ENCODE results near the gene KLHL9. TPM values are rescaled to one million over a fixed set of nuclear protein-coding genes. Genes with fewer than 3 reads are reported as not detected.

KLHL9 gene
- 35.1 and 45.5 TPM in 2 replicates for total RNA-seq

GRCh38 chr9:21334701-21335632 is at the start of gene KLHL9:
KLHL9 (minus strand) TSS chr9:21335404; CDS start chr9:21334859, 545 bp downstream.

GRCh38 chr9:21367957-21368356 is 32.8 kb upstream of the KLHL9 start, which contains the start of gene IFNA13:
IFNA13 (minus strand) TSS chr9:21368057; CDS start chr9:21368010, 47 bp downstream.

GRCh38 chr9:21350787-21351186 is 15.6 kb upstream of the KLHL9 start, which contains the start of gene IFNA6:
IFNA6 (minus strand) TSS chr9:21350887; CDS start chr9:21350887, 0 bp downstream.

GRCh38 chr9:21305213-21305612 is 30.0 kb downstream of the KLHL9 start, which contains the start of gene IFNA5:
IFNA5 (minus strand) TSS chr9:21305313; CDS start chr9:21305256, 57 bp downstream.

Other genes starting within 250 kb of the KLHL9 start
- not detected in 2 replicates for gene IFNW1, start 193.6 kb downstream of the KLHL9 start, total RNA-seq
- not detected in 2 replicates for gene IFNA21, start 168.7 kb downstream of the KLHL9 start, total RNA-seq
- not detected in 2 replicates for gene IFNA4, start 147.8 kb downstream of the KLHL9 start, total RNA-seq
- gene IFNA7, start 133.2 kb downstream of the KLHL9 start, total RNA-seq, result not detected in 2 replicates
- gene IFNA10, start 128.3 kb downstream of the KLHL9 start, total RNA-seq, result not detected in 2 replicates
- gene IFNA16, start 118.1 kb downstream of the KLHL9 start, total RNA-seq, result not detected in 2 replicates
- gene IFNA17, start 107.2 kb downstream of the KLHL9 start, total RNA-seq, result not detected in 2 replicates
- gene IFNA14, start 95.4 kb downstream of the KLHL9 start, total RNA-seq, result not detected in 2 replicates
- 0.09 TPM in 1 of 2 replicates, not detected in the other for gene IFNA5, start 30.1 kb downstream of the KLHL9 start, total RNA-seq
- gene IFNA6, start 15.5 kb upstream of the KLHL9 start, total RNA-seq, result not detected in 2 replicates
- gene IFNA13, start 32.7 kb upstream of the KLHL9 start, total RNA-seq, result not detected in 2 replicates
- not detected in 2 replicates for gene IFNA2, start 50.0 kb upstream of the KLHL9 start, total RNA-seq
- not detected in 2 replicates for gene IFNA8, start 73.7 kb upstream of the KLHL9 start, total RNA-seq
- not detected in 2 replicates for gene IFNA1, start 105.0 kb upstream of the KLHL9 start, total RNA-seq
- under 0.01 TPM in 1 of 2 replicates, not detected in the other for gene IFNE, start 146.9 kb upstream of the KLHL9 start, total RNA-seq